IPS DF 19.7 (cell line): ENCODE data around the gene PCSK2.
"Not testable (repeated sequence)": the region's sequence is repeated elsewhere in the genome, so short reads cannot be mapped to it uniquely, and the experiment has no call there.

Experiments used
- DNase-seq: peaks from one replicate; pipeline ENCODE4 v3.0.0-alpha.2; 2013; ENCODE audit warnings: low read depth, low spot score

PCSK2 gene, protein sequence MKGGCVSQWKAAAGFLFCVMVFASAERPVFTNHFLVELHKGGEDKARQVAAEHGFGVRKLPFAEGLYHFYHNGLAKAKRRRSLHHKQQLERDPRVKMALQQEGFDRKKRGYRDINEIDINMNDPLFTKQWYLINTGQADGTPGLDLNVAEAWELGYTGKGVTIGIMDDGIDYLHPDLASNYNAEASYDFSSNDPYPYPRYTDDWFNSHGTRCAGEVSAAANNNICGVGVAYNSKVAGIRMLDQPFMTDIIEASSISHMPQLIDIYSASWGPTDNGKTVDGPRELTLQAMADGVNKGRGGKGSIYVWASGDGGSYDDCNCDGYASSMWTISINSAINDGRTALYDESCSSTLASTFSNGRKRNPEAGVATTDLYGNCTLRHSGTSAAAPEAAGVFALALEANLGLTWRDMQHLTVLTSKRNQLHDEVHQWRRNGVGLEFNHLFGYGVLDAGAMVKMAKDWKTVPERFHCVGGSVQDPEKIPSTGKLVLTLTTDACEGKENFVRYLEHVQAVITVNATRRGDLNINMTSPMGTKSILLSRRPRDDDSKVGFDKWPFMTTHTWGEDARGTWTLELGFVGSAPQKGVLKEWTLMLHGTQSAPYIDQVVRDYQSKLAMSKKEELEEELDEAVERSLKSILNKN

GRCh38 chr20:17226410-17227218, at the start of gene PCSK2:
PCSK2 (plus strand) TSS chr20:17227040; CDS start chr20:17227306, 266 bp downstream.
- DNase-seq: no peak

DNA sequence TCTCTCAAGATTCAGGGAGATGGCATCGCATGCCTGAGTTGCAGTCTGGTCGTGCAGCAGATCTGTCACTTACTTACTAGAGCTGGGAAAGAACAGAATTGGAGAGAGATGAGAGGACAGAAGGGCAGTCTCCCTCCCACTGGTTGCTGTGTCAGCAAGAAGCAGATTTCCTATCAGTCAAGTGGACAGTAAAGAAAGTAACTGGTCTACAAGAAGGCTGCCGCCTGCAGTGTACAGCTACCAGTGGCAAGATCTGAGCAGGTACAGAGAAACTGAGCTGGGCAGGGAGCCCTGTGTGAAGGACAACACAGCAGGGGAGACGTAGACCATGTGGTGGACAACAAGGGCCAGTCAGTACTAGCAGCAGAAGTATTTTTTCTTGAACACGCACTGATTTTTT, 49.5 kb upstream of the PCSK2 start:
- no peak for DNase-seq

DNA sequence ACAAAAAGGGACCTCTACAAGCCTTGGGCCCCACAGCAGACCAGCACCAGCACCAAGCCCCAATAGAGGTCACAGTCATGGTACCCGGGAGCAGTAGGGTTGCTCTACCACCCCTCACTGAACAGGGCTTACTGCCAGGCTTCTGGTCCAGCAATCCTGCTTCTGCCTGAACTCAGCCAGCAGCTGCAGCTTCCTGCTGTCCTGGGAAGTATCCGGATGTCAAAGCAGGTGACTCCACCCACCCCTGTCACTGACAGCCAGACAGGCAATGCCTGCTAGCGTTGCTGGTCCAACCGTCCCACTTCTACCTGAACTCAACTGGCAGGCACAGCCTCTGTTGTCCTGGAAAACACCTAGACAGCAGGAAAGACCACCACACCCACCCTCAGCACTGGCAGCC, 47.0 kb upstream of the PCSK2 start:
- DNase-seq: no peak

- no peak for DNase-seq
Measured at GRCh38 chr20:17189976-17190695, 36.7 kb upstream of the PCSK2 start.

- DNase-seq: no peak
Measured at GRCh38 chr20:17197041-17197440, 29.8 kb upstream of the PCSK2 start.

DNA sequence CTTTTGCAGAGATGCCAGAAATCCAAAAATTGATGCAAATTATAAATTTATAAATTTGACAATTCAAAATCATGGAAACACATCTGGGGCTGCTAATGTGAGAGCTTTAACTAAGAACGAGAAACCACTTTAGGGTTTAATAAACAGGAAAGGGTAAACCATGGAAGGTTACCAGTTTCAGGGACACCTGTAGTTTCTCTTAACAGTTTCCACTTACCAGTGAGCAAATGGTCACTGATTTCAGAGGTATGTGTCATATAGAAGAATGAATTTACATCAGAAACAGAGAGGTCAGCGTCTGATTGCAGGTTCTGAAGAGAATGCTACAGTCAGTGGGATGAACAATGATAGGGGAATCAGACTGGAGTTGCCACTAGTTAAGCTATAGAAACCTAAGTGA, 24.8 kb upstream of the PCSK2 start:
- DNase-seq: no peak

DNA sequence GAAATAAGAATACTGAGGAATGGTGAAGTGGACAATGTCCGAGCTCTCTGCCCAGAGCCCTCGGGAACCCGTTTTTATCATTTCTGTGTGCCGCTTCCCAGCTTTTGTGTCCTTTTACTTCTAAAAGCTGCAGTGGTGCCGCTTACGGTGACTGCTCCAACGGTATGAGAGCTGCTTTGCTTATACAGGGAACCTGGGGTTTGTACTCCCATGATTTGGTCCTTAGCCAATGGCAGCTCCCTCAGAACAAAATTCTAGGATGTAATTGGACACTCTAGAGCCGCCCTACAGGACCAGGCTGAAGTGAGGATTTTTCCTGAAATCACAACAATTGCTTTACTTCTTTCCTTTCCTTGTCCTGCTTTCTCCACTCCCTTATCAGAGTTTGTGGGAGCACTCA, 24.2 kb upstream of the PCSK2 start:
- peak; percentile 47 for DNase-seq

GRCh38 chr20:17205084-17205813, 21.6 kb upstream of the PCSK2 start:
- no peak for DNase-seq

GRCh38 chr20:17210387-17210786, 16.5 kb upstream of the PCSK2 start:
- no peak for DNase-seq

- DNase-seq: no peak
Measured at GRCh38 chr20:17210983-17211382, 15.9 kb upstream of the PCSK2 start.

- no peak for DNase-seq
Measured at GRCh38 chr20:17215167-17215566, 11.7 kb upstream of the PCSK2 start.

DNA sequence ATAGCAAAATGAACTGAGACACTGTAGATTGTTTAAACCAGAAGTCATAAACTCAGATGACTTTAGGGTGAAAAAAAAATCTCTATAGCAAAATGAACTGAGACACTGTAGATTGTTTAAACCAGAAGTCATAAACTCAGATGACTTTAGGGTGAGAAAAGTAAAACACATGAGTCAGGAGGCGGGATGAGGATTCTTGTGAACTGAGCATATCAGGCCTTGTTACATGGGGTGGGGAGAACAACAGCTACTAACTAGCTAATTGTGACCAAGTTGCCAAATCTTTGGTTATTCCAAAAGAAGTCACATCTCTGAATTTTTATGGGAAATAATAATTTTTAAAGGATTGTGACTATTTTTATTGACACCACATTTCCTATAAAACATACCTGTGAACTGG, 7.0 kb upstream of the PCSK2 start:
- not testable (repeated sequence) for DNase-seq

- DNase-seq: no peak
Measured at GRCh38 chr20:17223553-17223952, 3.3 kb upstream of the PCSK2 start.

GRCh38 chr20:17225851-17226409, 910 bp upstream of the PCSK2 start:
- DNase-seq: no peak

DNA sequence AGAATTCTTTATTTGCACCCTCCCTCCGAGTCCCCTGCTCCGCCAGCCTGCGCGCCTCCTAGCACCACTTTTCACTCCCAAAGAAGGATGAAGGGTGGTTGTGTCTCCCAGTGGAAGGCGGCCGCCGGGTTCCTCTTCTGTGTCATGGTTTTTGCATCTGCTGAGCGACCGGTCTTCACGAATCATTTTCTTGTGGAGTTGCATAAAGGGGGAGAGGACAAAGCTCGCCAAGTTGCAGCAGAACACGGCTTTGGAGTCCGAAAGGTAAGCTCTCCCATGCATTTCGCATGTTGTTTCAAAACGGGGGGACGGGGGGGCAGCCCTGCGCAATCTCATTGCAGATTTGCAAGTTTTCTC, 357 bp downstream of the PCSK2 start:
- no peak for DNase-seq

DNA sequence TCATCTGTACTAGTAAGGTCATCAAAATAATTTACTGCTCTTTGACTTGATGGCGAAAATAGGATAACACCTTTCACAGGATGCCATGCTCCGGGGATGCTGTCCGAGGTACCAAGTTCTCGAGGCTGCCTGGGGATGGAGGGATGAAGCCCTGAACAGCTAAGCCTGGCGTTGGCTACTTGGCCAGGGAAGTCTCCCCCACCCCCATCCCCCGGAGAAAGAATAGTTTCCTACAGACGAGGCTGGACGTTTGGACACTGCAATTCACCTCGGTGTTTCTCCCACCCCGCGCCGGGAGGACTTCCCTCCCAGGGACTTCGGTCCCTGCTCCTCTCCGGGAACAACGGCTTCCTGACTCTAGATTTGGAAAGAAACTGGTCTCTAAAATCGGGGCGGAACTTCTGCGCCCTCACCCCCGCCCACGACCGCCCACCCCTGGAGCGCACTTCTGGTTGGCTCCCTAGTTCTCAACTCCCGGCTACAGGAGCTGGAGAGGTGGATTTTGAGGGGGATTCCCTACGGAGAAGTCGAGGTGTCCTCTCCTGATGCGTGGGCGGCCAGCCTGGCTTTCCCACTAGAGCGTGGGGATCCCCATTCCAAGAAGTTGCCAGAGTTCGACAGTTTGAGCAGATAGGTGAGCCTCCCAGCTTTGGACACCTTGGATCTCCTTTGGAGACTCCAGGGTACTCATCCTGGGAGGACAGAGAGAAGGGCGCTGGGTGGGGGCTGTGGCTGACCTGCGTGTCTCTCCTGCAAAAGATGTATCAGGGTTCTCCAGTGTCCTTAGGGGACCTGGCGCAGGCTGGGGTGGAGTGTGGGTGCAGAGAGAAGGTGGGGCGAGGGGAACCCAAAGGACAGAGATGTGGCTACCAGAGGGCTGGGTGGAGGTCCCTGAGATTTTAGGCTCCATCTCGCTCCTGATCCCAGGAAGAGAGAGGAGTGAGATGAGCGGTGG, 1.1 kb downstream of the PCSK2 start:
- no peak for DNase-seq

DNA sequence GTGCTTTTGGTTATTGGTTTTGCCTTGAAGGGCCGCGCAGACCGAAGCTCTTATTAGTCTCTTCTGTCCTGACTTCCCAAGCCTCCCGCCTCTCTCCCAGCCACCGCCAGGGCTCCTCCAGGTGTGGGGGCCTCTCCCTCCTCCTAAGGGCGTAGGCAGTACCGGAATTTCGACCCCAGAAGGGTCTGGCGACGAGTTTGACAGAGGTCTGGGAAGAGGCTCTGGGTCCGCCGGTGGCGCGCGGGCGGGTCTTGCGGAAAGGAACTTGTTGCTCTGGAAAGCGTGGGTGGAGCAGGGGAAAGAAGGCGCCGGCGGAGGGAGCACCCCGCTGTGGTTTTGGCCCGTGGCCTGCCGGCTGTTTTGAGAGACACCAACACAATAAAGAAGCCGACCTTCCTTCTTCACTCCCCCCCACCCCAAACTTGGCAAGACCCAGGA, 1.8 kb downstream of the PCSK2 start:
- no peak for DNase-seq

- no peak for DNase-seq
Measured at GRCh38 chr20:17229256-17229655, 2.4 kb downstream of the PCSK2 start.

GRCh38 chr20:17233626-17234025, 6.8 kb downstream of the PCSK2 start:
- DNase-seq: no peak

DNA sequence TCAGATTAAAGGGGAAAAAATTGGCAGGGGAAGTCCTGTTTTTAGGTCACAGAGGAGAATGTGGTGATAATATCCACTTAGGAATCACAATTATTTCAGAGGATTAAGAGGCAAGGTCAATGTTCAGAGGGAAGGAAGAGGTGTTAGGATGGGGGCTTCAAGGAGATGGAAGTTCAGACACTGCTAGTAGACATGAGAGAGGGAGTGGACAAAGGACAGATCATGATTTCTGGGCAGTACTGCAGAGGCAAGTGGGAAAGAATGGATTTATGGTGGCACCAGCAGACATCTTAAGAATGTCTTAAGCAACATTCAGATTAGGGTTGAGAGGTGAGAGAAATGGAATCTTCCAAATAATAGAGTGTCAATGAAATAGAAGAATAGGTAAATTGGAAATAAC, 9.9 kb downstream of the PCSK2 start:
- DNase-seq: no peak
